ENCODE data around the gene SIT1.

SIT1 gene

GRCh38 chr9:35682520-35683315, 32.0 kb upstream of the SIT1 start:
- H3K4me3 ChIP-seq (ENCODE audit: control insufficient read depth, low read depth, low read length): no peak overlapping the region
- no peak for TF ChIP-seq CTCF (IDR thresholded peaks at IDR 0.05; ENCODE audit: control insufficient read depth, insufficient read depth, low read depth, low read length, missing control alignments)

GRCh38 chr9:35682051-35682450, 31.3 kb upstream of the SIT1 start:
- no peak for DNase-seq (ENCODE audit: low read depth)
- H3K4me3 ChIP-seq (ENCODE audit: control insufficient read depth, low read depth, low read length): no peak overlapping the region
- no peak for TF ChIP-seq CTCF (IDR thresholded peaks at IDR 0.05; ENCODE audit: control insufficient read depth, insufficient read depth, low read depth, low read length, missing control alignments)

More at GRCh38 chr9:35682520-35683315, 32.0 kb upstream of the SIT1 start:
- no peak for DNase-seq (ENCODE audit: low read depth)

- DNase-seq (ENCODE audit: low read depth): no peak
- H3K4me3 ChIP-seq (ENCODE audit: control insufficient read depth, low read depth, low read length): no peak overlapping the region
- TF ChIP-seq CTCF (IDR thresholded peaks at IDR 0.05; ENCODE audit: control insufficient read depth, insufficient read depth, low read depth, low read length, missing control alignments): no peak
Measured at GRCh38 chr9:35681341-35682002, 30.7 kb upstream of the SIT1 start.

GRCh38 chr9:35680331-35681105, 29.8 kb upstream of the SIT1 start:
- no peak overlapping the region for H3K4me3 ChIP-seq (ENCODE audit: control insufficient read depth, low read depth, low read length)
- no peak for TF ChIP-seq CTCF (IDR thresholded peaks at IDR 0.05; ENCODE audit: control insufficient read depth, insufficient read depth, low read depth, low read length, missing control alignments)
- no peak for DNase-seq (ENCODE audit: low read depth)

- no peak overlapping the region for H3K4me3 ChIP-seq (ENCODE audit: control insufficient read depth, low read depth, low read length)
- DNase-seq (ENCODE audit: low read depth): no peak
- TF ChIP-seq CTCF (IDR thresholded peaks at IDR 0.05; ENCODE audit: control insufficient read depth, insufficient read depth, low read depth, low read length, missing control alignments): no peak
Measured at GRCh38 chr9:35679766-35680330, 29.1 kb upstream of the SIT1 start.

GRCh38 chr9:35679091-35679490, 28.4 kb upstream of the SIT1 start:
- no peak for DNase-seq (ENCODE audit: low read depth)
- no peak for TF ChIP-seq CTCF (IDR thresholded peaks at IDR 0.05; ENCODE audit: control insufficient read depth, insufficient read depth, low read depth, low read length, missing control alignments)
- H3K4me3 ChIP-seq (ENCODE audit: control insufficient read depth, low read depth, low read length): no peak overlapping the region

Measured in AG09309 (cell line).